CD14-positive monocyte (primary cell): ENCODE results near the gene PKD2L1. TPM values are rescaled to one million over a fixed set of nuclear protein-coding genes. Genes with fewer than 3 reads are reported as not detected.
"Not testable (repeated sequence)": the region's sequence is repeated elsewhere in the genome, so short reads cannot be mapped to it uniquely, and the experiment has no call there.

Experiments
- DNase-seq, 3 donors: peaks; one replicate each; pipeline ENCODE4 v3.0.0-alpha.2; 2011 to 2022
- H2AFZ ChIP-seq: 2 replicates; pipeline ENCODE4 v1.6.0; 2012; ENCODE audit warnings: mild to moderate bottlenecking, low read depth, low read length, inconsistent platforms; ENCODE audit not compliant: insufficient read depth, poor library complexity, severe bottlenecking
- H3K27ac ChIP-seq, 2 donors: 1 replicate in 1 of 2; 2 replicates in 1 of 2; pipeline ENCODE4 v1.5.1; 2012 to 2013; ENCODE audit warnings: low read length in 2 of 2, control low read depth in 1 of 2, inconsistent platforms in 1 of 2, low read depth in 1 of 2, mild to moderate bottlenecking in 1 of 2
- H3K27me3 ChIP-seq, 2 donors: one replicate each; pipeline versions ENCODE4 v1.6.0 to v1.6.1; 2011 to 2013; ENCODE audit warnings: low read length in 2 of 2; ENCODE audit not compliant: control insufficient read depth in 2 of 2, insufficient read depth in 2 of 2
- H3K36me3 ChIP-seq, 2 donors: replicated peaks in 1 of 2; 1 replicate in 1 of 2; 2 replicates in 1 of 2; pipeline versions ENCODE4 v1.5.1 to v1.6.1; 2012 to 2013; ENCODE audit warnings: low read length in 2 of 2, control low read depth in 1 of 2, inconsistent platforms in 1 of 2, mild to moderate bottlenecking in 1 of 2; ENCODE audit not compliant: insufficient read depth in 2 of 2, control insufficient read depth in 1 of 2
- H3K4me1 ChIP-seq, 2 donors: 1 replicate in 1 of 2; 2 replicates in 1 of 2; pipeline versions ENCODE4 v1.5.1 to v1.6.1; 2012 to 2013; ENCODE audit warnings: low read length in 2 of 2, control low read depth in 1 of 2, inconsistent platforms in 1 of 2, mild to moderate bottlenecking in 1 of 2, moderate library complexity in 1 of 2; ENCODE audit not compliant: insufficient read depth in 2 of 2, control insufficient read depth in 1 of 2
- H3K4me2 ChIP-seq: replicated peaks from 2 replicates; pipeline ENCODE3; 2012; ENCODE audit warnings: low read length, moderate library complexity, mild to moderate bottlenecking; ENCODE audit not compliant: poor library complexity, severe bottlenecking; ENCODE audit errors: extremely low read depth
- H3K4me3 ChIP-seq, 3 experiments: fragments of 200-600 bp in 1 of 3; sonication (generic) in 1 of 3; replicated peaks in 1 of 3; 1 replicate in 2 of 3; 2 replicates in 1 of 3; pipeline ENCODE4 v1.5.1; 2011 to 2013; ENCODE audit warnings: low read length in 3 of 3, mild to moderate bottlenecking in 3 of 3, control low read depth in 2 of 3, low read depth in 2 of 3, inconsistent platforms in 1 of 3, moderate library complexity in 1 of 3
- H3K79me2 ChIP-seq: 2 replicates; pipeline ENCODE4 v1.6.0; 2012; ENCODE audit warnings: mild to moderate bottlenecking, control low read depth, inconsistent platforms, low read length, moderate library complexity; ENCODE audit not compliant: insufficient read depth
- H3K9ac ChIP-seq: 2 replicates; pipeline ENCODE4 v1.6.0; 2017; ENCODE audit warnings: low read length, mild to moderate bottlenecking; ENCODE audit not compliant: insufficient read depth, poor library complexity, severe bottlenecking
- H3K9me3 ChIP-seq, 2 donors: replicated peaks in 1 of 2; 1 replicate in 1 of 2; 2 replicates in 1 of 2; pipeline versions ENCODE4 v1.5.1 to v1.6.1; 2012 to 2013; ENCODE audit warnings: low read length in 2 of 2, control low read depth in 1 of 2; ENCODE audit not compliant: control insufficient read depth in 1 of 2, insufficient read depth in 1 of 2
- H4K20me1 ChIP-seq: 2 replicates; pipeline ENCODE4 v1.6.0; 2012; ENCODE audit warnings: mild to moderate bottlenecking, low read length, control low read depth, moderate library complexity; ENCODE audit not compliant: insufficient read depth
- H3K27ac Mint-ChIP-seq, 7 donors: one replicate each; pipeline ENCODE4 v1.8.0; 2020; ENCODE audit warnings: mild to moderate bottlenecking in 7 of 7, mixed read lengths in 7 of 7, moderate library complexity in 6 of 7, inconsistent platforms in 2 of 7
- H3K27me3 Mint-ChIP-seq, 3 donors: one replicate each; pipeline ENCODE4 v1.8.0; 2021 to 2022; ENCODE audit warnings: low read depth in 3 of 3, mild to moderate bottlenecking in 3 of 3, mixed read lengths in 3 of 3, moderate library complexity in 3 of 3, inconsistent platforms in 1 of 3
- H3K36me3 Mint-ChIP-seq, 2 donors: one replicate each; pipeline ENCODE4 v1.8.0; 2020; ENCODE audit warnings: mixed read lengths in 2 of 2, inconsistent platforms in 1 of 2, mild to moderate bottlenecking in 1 of 2
- H3K4me1 Mint-ChIP-seq: one replicate; pipeline ENCODE4 v1.8.0; 2020; ENCODE audit warnings: mild to moderate bottlenecking, mixed read lengths
- H3K4me3 Mint-ChIP-seq, 2 donors: one replicate each; pipeline ENCODE4 v1.8.0; 2020; ENCODE audit warnings: mild to moderate bottlenecking in 2 of 2, mixed read lengths in 2 of 2, moderate library complexity in 1 of 2
- H3K9me3 Mint-ChIP-seq, 7 donors: one replicate each; pipeline ENCODE4 v1.8.0; 2020 to 2022; ENCODE audit warnings: mixed read lengths in 7 of 7, mild to moderate bottlenecking in 6 of 7, moderate library complexity in 6 of 7, inconsistent platforms in 2 of 7
- WGBS: methylation state at CpG from one replicate; pipeline ENCODE4 v1.1.5; 2013; ENCODE audit warnings: missing lambda C conversion rate; ENCODE audit not compliant: insufficient coverage; 5-methylcytosine and 5-hydroxymethylcytosine counted together
- intact Hi-C, 2 donors: fragments of 100-400 bp; cut with micrococcal nuclease; formaldehyde crosslinking; loops; one replicate each; pipeline versions ENCODE4 v1.15.0 to v1.15.1; 2023
- polyA plus RNA-seq, 3 donors: library from polyadenylated mRNA; depleted of rRNA in 1 of 3; unstranded in 2 of 3; stranded (reverse) in 1 of 3; fragments of 300-500 nt in 2 of 3; fragments of >200 nt in 1 of 3; fragmentation: Illumina TruSeq in 2 of 3; gene quantifications; 1 replicate in 2 of 3; 2 replicates in 1 of 3; pipeline ENCODE4 v1.2.3, GENCODE V29; 2012 to 2021
- TF ChIP-seq, protein P1 (sequence below): fragments of 200-600 bp; IDR thresholded peaks from one replicate; pipeline ENCODE4 v1.8.0; 2022; ENCODE audit warnings: antibody characterized with exemption, mild to moderate bottlenecking

PKD2L1 gene
- polyA plus RNA-seq, 3 donors = 0.15 to 1.5 TPM; not detected in 1

DNA sequence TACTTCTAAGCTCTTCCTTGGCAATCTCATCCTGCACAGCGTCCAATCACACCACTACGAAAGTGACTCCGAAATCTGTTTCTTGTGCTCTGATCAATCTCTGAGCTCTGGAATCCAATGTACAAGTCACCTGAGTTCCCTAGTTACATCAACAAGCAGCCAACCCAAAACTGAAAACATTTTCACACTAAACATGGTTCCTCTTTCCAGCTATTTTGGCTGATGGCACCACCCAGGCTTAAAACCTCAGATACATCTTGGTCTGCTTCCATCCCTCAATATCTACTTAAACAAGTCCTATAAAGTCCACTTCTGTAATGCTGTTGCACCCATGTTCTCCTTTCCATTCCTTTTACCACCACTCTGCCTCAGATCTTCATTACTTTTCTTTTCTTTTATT is 47.1 kb downstream of the PKD2L1 start:
- Histone ChIP-seq H3K27me3 (no peaks in the 10 kb centered on the region), H2AFZ (no peak overlapping the region), H3K79me2 (peaks cover 55% of the 10 kb centered on the region), H3K4me3 (no peak overlapping the region), H3K36me3 (peaks cover 34 to 55% of the 10 kb centered on the region in 2 donors), H3K9ac (no peak overlapping the region), H4K20me1 (peaks cover 43% of the 10 kb centered on the region), H3K4me2 (no peak overlapping the region), H3K9me3 (no peaks in the 10 kb centered on the region), H3K4me1 (peaks cover 31 to 34% of the 10 kb centered on the region in 2 donors), H3K27ac (peak overlapping the region in 1 of 2 donors; percentile 60)
- Mint-ChIP-seq H3K27me3 (peaks cover 0 to 2% (median 0%) of the 10 kb centered on the region in 3 donors), H3K27ac (no peak overlapping the region), H3K4me1 (peaks cover 22% of the 10 kb centered on the region), H3K36me3 (peaks cover 24 to 26% of the 10 kb centered on the region in 2 donors), H3K9me3 (no peaks in the 10 kb centered on the region), H3K4me3 (no peak overlapping the region)
- TF ChIP-seq, protein P1, sequence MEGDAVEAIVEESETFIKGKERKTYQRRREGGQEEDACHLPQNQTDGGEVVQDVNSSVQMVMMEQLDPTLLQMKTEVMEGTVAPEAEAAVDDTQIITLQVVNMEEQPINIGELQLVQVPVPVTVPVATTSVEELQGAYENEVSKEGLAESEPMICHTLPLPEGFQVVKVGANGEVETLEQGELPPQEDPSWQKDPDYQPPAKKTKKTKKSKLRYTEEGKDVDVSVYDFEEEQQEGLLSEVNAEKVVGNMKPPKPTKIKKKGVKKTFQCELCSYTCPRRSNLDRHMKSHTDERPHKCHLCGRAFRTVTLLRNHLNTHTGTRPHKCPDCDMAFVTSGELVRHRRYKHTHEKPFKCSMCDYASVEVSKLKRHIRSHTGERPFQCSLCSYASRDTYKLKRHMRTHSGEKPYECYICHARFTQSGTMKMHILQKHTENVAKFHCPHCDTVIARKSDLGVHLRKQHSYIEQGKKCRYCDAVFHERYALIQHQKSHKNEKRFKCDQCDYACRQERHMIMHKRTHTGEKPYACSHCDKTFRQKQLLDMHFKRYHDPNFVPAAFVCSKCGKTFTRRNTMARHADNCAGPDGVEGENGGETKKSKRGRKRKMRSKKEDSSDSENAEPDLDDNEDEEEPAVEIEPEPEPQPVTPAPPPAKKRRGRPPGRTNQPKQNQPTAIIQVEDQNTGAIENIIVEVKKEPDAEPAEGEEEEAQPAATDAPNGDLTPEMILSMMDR = no peak
- intact Hi-C loops = loop anchor here in 1 of 2 donors (10.0 kb wide), 1 partner anchor 98 kb away; the partner anchor contains the start of gene ERLIN1
- no peak for DNase-seq
- WGBS = 98% methylated on average over 3 of the region's 3 CpGs

DNA sequence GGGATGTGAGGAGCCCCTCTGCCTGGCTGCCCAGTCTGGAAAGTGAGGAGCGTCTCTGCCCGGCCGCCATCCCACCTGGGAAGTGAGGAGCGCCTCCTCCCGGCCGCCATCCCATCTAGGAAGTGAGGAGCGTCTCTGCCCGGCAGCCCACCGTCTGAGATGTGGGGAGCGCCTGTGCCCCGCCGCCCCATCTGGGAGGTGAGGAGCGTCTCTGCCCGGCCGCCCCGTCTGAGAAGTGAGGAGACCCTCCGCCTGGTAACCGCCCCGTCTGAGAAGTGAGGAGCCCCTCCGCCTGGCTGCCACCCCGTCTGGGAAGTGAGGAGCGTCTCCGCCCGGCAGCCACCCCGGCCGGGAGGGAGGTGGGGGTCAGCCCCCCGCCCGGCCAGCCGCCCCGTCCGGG is 53.1 kb downstream of the PKD2L1 start:
- WGBS = 93% methylated on average over 7 of the region's 31 CpGs
- H3K27me3 ChIP-seq, H3K4me2 ChIP-seq, intact Hi-C loops, H3K27ac Mint-ChIP-seq, H3K4me1 Mint-ChIP-seq, H3K27me3 Mint-ChIP-seq, H3K4me1 ChIP-seq, H2AFZ ChIP-seq, DNase-seq, H3K27ac ChIP-seq, H3K4me3 Mint-ChIP-seq, H3K9ac ChIP-seq, H3K9me3 Mint-ChIP-seq, H3K9me3 ChIP-seq, H3K4me3 ChIP-seq: not testable (repeated sequence)
- H3K36me3 ChIP-seq = peaks cover 45 to 62% of the 10 kb centered on the region in 2 donors
- peaks cover 17% of the 10 kb centered on the region for H4K20me1 ChIP-seq
- peaks cover 11% of the 10 kb centered on the region for H3K79me2 ChIP-seq
- H3K36me3 Mint-ChIP-seq = peaks cover 45 to 46% of the 10 kb centered on the region in 2 donors
